ENCODE data around the gene DNAI7. TPM values are rescaled to one million over a fixed set of nuclear protein-coding genes. Genes with fewer than 3 reads are reported as not detected.

DNAI7 gene
- total RNA-seq, 2 donors from 2014 or later, result 1.5 to 3.8 TPM

- TF ChIP-seq POLR2A (IDR thresholded peaks at IDR 0.05) (no peak), CTCF (IDR thresholded peaks at IDR 0.05) (no peak), POLR2AphosphoS5 (IDR thresholded peaks at IDR 0.05) (no peak)
- 83% methylated on average over 3 of the region's 3 CpGs for WGBS
- intact Hi-C loops (cut with DNase I), result no loop called here
- H3K4me3 ChIP-seq, result no peak overlapping the region
- no peaks in the 10 kb centered on the region for H3K36me3 ChIP-seq
- H3K27me3 ChIP-seq (replicated peaks; ENCODE audit: insufficient read depth), result no peaks in the 10 kb centered on the region
- no peak for DNase-seq (ENCODE audit: low spot score)
- no peaks in the 10 kb centered on the region for H3K9me3 ChIP-seq
- H3K4me1 ChIP-seq (replicated peaks), result no peaks in the 10 kb centered on the region
- H3K27ac ChIP-seq, result no peak overlapping the region
Observed at GRCh38 chr12:25186788-25187402, 8.1 kb downstream of the DNAI7 start.

DNA sequence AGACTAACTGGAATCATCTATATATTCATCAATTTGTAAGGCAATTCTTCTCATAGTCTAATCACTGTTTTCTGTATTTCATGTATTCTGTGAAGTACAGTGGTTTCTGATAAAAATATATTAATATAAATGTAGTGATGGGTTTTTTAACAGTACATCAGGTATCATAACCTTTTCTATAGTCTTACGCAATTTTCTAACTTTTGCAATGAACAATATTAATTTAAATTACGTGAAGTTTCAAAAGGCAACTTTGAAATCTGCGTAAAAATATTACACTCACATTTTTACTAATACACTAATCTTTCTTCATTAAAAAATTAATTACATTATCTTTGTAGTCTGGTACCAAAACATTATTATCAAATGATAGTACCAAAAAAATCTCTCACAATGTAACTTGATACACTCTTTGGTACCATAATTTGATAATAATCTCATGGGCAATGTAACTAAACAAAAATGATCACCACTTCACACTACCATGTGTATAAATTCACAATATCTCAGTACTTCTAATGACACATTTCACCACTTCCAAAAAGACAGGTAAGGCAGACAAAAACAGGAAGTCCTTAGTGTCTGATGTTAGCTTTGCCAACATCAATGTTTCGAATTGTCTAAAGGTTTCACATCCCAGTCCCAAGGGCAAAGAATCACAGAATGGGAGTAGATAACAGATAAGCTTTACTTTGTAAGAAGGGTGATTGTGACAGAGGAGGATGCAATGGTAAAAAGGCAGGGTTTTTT lies 8.7 kb downstream of the DNAI7 start:
- Histone ChIP-seq H3K36me3 (no peaks in the 10 kb centered on the region), H3K27ac (no peak overlapping the region), H3K4me3 (no peak overlapping the region), H3K4me1 (replicated peaks) (no peaks in the 10 kb centered on the region), H3K9me3 (no peaks in the 10 kb centered on the region), H3K27me3 (replicated peaks; ENCODE audit: insufficient read depth) (no peaks in the 10 kb centered on the region)
- 95% methylated on average over 4 of the region's 4 CpGs for WGBS
- no peak for TF ChIP-seq POLR2A (IDR thresholded peaks at IDR 0.05)
- no peak for TF ChIP-seq POLR2AphosphoS5 (IDR thresholded peaks at IDR 0.05)
- TF ChIP-seq CTCF (IDR thresholded peaks at IDR 0.05), result no peak
- no peak for DNase-seq (ENCODE audit: low spot score)
- intact Hi-C loops (cut with DNase I), result no loop called here

DNA sequence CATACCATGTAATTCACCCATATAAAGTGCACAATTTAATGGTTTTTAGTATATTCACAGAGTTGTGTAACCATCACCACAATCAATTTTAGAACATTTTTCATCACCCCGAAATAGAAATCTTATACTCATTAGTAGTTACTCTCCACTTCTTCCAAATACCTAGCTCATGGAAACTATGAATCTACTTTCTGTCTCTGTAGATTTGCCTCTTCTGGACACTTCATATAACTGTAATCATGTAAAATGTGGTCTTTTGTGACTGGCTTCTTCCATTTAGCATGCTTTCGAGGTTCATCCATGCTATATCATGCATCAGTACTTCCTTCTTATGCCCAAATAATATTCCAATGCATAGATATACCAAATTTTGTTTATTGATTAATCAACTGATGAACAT lies 10.8 kb downstream of the DNAI7 start:
- intact Hi-C loops (cut with DNase I), result no loop called here
- no peak for DNase-seq (ENCODE audit: low spot score)
- Histone ChIP-seq H3K4me1 (replicated peaks) (no peaks in the 10 kb centered on the region), H3K27me3 (replicated peaks; ENCODE audit: insufficient read depth) (no peaks in the 10 kb centered on the region), H3K4me3 (no peak overlapping the region), H3K9me3 (no peaks in the 10 kb centered on the region), H3K36me3 (no peaks in the 10 kb centered on the region), H3K27ac (no peak overlapping the region)
- TF ChIP-seq CTCF (IDR thresholded peaks at IDR 0.05), result no peak
- TF ChIP-seq POLR2AphosphoS5 (IDR thresholded peaks at IDR 0.05), result no peak
- no peak for TF ChIP-seq POLR2A (IDR thresholded peaks at IDR 0.05)
- 67% methylated on average over 2 of the region's 2 CpGs for WGBS

DNA sequence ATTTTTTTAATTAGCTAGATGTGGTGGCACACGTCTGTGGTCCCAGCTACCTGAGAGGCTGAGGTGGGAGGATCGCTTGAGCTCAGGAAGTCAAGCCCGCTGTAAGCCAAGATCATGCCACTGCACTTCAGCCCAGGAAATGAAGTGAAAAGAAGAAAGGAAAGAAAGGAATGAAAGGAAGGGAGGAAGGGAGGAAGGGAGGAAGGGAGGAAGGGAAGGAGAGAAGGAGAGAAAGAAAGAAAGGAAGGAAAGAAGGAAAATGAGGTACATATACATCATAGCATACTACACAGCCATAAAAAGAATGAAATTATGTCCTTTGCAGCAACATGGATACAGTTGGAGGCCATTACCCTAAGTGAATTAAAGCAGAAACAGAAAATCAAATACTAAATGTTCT lies 12.2 kb downstream of the DNAI7 start:
- 79% methylated on average over 3 of the region's 3 CpGs for WGBS
- TF ChIP-seq CTCF (IDR thresholded peaks at IDR 0.05) (no peak), POLR2AphosphoS5 (IDR thresholded peaks at IDR 0.05) (no peak), POLR2A (IDR thresholded peaks at IDR 0.05) (no peak)
- DNase-seq (ENCODE audit: low spot score), result no peak
- Histone ChIP-seq H3K36me3 (no peaks in the 10 kb centered on the region), H3K27ac (no peak overlapping the region), H3K9me3 (no peaks in the 10 kb centered on the region), H3K4me1 (replicated peaks) (no peaks in the 10 kb centered on the region), H3K27me3 (replicated peaks; ENCODE audit: insufficient read depth) (no peaks in the 10 kb centered on the region), H3K4me3 (no peak overlapping the region)
- intact Hi-C loops (cut with DNase I), result no loop called here

DNA sequence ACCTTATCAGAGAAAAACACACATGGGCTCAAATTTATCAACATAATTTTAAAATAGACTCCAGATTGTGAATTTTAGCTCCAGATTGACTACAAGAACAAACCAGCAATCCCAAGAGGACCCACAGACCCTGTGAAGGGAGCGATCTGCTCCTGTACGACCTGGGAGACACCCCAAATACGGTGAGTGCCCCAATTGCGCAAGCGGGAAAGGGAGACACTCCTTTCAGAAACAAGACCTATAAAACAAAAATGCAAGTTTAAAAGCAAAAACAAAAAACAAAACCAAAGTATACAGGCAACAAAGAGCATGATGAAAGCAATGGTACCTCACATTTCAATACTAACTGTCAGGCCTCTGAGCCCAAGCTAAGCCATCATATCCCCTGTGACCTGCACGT lies 32.1 kb downstream of the DNAI7 start:
- no peak overlapping the region for H3K27ac ChIP-seq
- WGBS, result 90% methylated on average over 6 of the region's 6 CpGs
- no peaks in the 10 kb centered on the region for H3K9me3 ChIP-seq
- H3K4me3 ChIP-seq, result no peak overlapping the region
- H3K4me1 ChIP-seq (replicated peaks), result no peaks in the 10 kb centered on the region
- H3K36me3 ChIP-seq, result no peaks in the 10 kb centered on the region
- TF ChIP-seq POLR2AphosphoS5 (IDR thresholded peaks at IDR 0.05) (no peak), POLR2A (IDR thresholded peaks at IDR 0.05) (no peak), CTCF (IDR thresholded peaks at IDR 0.05) (no peak)
- no peaks in the 10 kb centered on the region for H3K27me3 ChIP-seq (replicated peaks; ENCODE audit: insufficient read depth)
- DNase-seq (ENCODE audit: low spot score), result no peak
- intact Hi-C loops (cut with DNase I), result no loop called here

All from prostate gland (tissue), 2 donors.